H1 (cell line): ENCODE measurements around the gene SHLD1. TPM values are rescaled to one million over a fixed set of nuclear protein-coding genes. Genes with fewer than 3 reads are reported as not detected.

Experiments used
- CTCF ChIA-PET: fragments of 300-600 bp; sonication (Branson Sonifier 250); formaldehyde crosslinking; loops from one replicate; lab custom pipeline; 2021; ENCODE audit not compliant: partially characterized antibody; lab: Charles Lee
- POLR2A ChIA-PET: fragments of 300-600 bp; sonication (Branson Sonifier 250); formaldehyde crosslinking; loops from one replicate; lab custom pipeline; 2021; ENCODE audit warnings: inconsistent platforms; ENCODE audit not compliant: partially characterized antibody; lab: Charles Lee
- DNase-seq, 2 experiments: peaks; one replicate each; pipeline versions ENCODE4 v3.0.0 to v3.0.0-alpha.2; 2010 to 2022; ENCODE audit warnings: low spot score in 2 of 2, low read depth in 1 of 2, mixed read lengths in 1 of 2
- FAIRE-seq: peaks from 2 replicates; lab custom pipeline; 2011; peaks lifted over from hg19 to GRCh38; lab: Jason Lieb, UNC
- H2AFZ ChIP-seq: 2 replicates; pipeline ENCODE4 v1.8.1; 2012; ENCODE audit warnings: low read length, inconsistent platforms
- H2AK5ac ChIP-seq: 2 replicates; pipeline ENCODE4 v1.6.1; 2013; ENCODE audit warnings: low read depth, low read length
- H2BK120ac ChIP-seq: replicated peaks from 2 replicates; pipeline ENCODE3; 2013; ENCODE audit warnings: low read depth, low read length, inconsistent platforms
- H2BK12ac ChIP-seq: 2 replicates; pipeline ENCODE4 v1.6.1; 2013; ENCODE audit warnings: low read depth, low read length
- H2BK15ac ChIP-seq: 2 replicates; pipeline ENCODE4 v1.6.1; 2013; ENCODE audit warnings: low read length
- H2BK20ac ChIP-seq: 2 replicates; pipeline ENCODE4 v1.6.1; 2013; ENCODE audit warnings: low read length
- H2BK5ac ChIP-seq: 2 replicates; pipeline ENCODE4 v1.6.1; 2013; ENCODE audit warnings: low read depth, low read length
- H3K14ac ChIP-seq: 2 replicates; pipeline ENCODE4 v1.6.1; 2013; ENCODE audit warnings: inconsistent platforms; ENCODE audit not compliant: insufficient read length
- H3K18ac ChIP-seq: 2 replicates; pipeline ENCODE4 v1.6.1; 2013; ENCODE audit warnings: low read length; ENCODE audit errors: extremely low read depth
- H3K23ac ChIP-seq: 2 replicates; pipeline ENCODE4 v1.6.1; 2013; ENCODE audit warnings: inconsistent platforms; ENCODE audit not compliant: insufficient read length
- H3K23me2 ChIP-seq: 2 replicates; pipeline ENCODE4 v1.6.1; 2013; ENCODE audit warnings: low read depth, low read length
- H3K27ac ChIP-seq: 2 replicates; pipeline ENCODE4 v1.6.1; 2011; ENCODE audit warnings: low read depth, low read length, inconsistent platforms
- H3K27me3 ChIP-seq, 4 experiments: replicated peaks in 1 of 4; 1 replicate in 1 of 4; 2 replicates in 3 of 4; pipeline versions ENCODE4 v1.6.1 to v1.8.1; 2011 to 2013; ENCODE audit warnings: low read length in 3 of 4, mild to moderate bottlenecking in 3 of 4, inconsistent platforms in 2 of 4, mixed read lengths in 2 of 4, moderate library complexity in 1 of 4; ENCODE audit not compliant: control insufficient read depth in 3 of 4, insufficient read depth in 3 of 4; ENCODE audit errors: extremely low read depth in 1 of 4
- H3K36me3 ChIP-seq, 4 experiments: 2 replicates each; pipeline versions ENCODE4 v1.6.1 to v1.8.1; 2011 to 2013; ENCODE audit warnings: mild to moderate bottlenecking in 4 of 4, low read length in 3 of 4, moderate library complexity in 2 of 4, control low read depth in 1 of 4, inconsistent platforms in 1 of 4; ENCODE audit not compliant: insufficient read depth in 4 of 4, control insufficient read depth in 2 of 4
- H3K4ac ChIP-seq: replicated peaks from 2 replicates; pipeline ENCODE3; 2013; ENCODE audit warnings: low read length, low read depth, mixed read lengths, inconsistent platforms; ENCODE audit not compliant: insufficient read length
- H3K4me1 ChIP-seq, 4 experiments: replicated peaks in 1 of 4; 1 replicate in 1 of 4; 2 replicates in 3 of 4; pipeline versions ENCODE4 v1.6.1 to v1.8.1; 2011 to 2013; ENCODE audit warnings: low read length in 3 of 4, inconsistent platforms in 2 of 4, mixed read lengths in 1 of 4; ENCODE audit not compliant: insufficient read depth in 4 of 4, control insufficient read depth in 3 of 4
- H3K4me2 ChIP-seq, 2 experiments: 2 replicates each; pipeline versions ENCODE4 v1.6.1 to v1.8.1; 2011 to 2013; ENCODE audit warnings: low read depth in 2 of 2, low read length in 2 of 2, control low read depth in 1 of 2, inconsistent platforms in 1 of 2, mild to moderate bottlenecking in 1 of 2; ENCODE audit not compliant: insufficient read depth in 1 of 2
- H3K4me3 ChIP-seq, 4 experiments: fragments of 200-600, 300-600 bp in 1 of 4; sonication (generic), shearing (Covaris generic), sonication (Bioruptor Twin) in 1 of 4; 2 replicates each; pipeline versions ENCODE4 v1.5.1 to v1.8.1; 2011 to 2016; ENCODE audit warnings: low read length in 4 of 4, low read depth in 3 of 4, control low read depth in 2 of 4, inconsistent platforms in 2 of 4, mild to moderate bottlenecking in 2 of 4, mixed read lengths in 1 of 4, moderate library complexity in 1 of 4; ENCODE audit not compliant: insufficient read depth in 2 of 4; ENCODE audit errors: extremely low read depth in 1 of 4
- H3K56ac ChIP-seq: replicated peaks from 2 replicates; pipeline ENCODE3; 2013; ENCODE audit warnings: low read depth, mild to moderate bottlenecking, mixed read lengths, low read length, inconsistent platforms; ENCODE audit not compliant: insufficient read length
- H3K79me1 ChIP-seq: 2 replicates; pipeline ENCODE4 v1.6.1; 2013; ENCODE audit warnings: low read depth, low read length, control low read depth
- H3K79me2 ChIP-seq, 2 experiments: 2 replicates each; pipeline versions ENCODE4 v1.6.1 to v1.8.1; 2012 to 2013; ENCODE audit warnings: low read length in 2 of 2, mild to moderate bottlenecking in 2 of 2, inconsistent platforms in 1 of 2; ENCODE audit not compliant: insufficient read depth in 2 of 2, control insufficient read depth in 1 of 2
- H3K9ac ChIP-seq, 4 experiments: replicated peaks in 1 of 4; 1 replicate in 1 of 4; 2 replicates in 3 of 4; pipeline versions ENCODE4 v1.6.1 to v1.8.1; 2011 to 2013; ENCODE audit warnings: low read depth in 3 of 4, low read length in 3 of 4, control low read depth in 2 of 4, mild to moderate bottlenecking in 2 of 4, moderate library complexity in 2 of 4, inconsistent platforms in 1 of 4; ENCODE audit errors: extremely low read depth in 1 of 4
- H3K9me3 ChIP-seq, 2 experiments: 2 replicates each; pipeline versions ENCODE4 v1.6.1 to v1.8.1; 2012 to 2013; ENCODE audit warnings: mild to moderate bottlenecking in 2 of 2, moderate library complexity in 2 of 2, control low read depth in 1 of 2, inconsistent platforms in 1 of 2, low read depth in 1 of 2, low read length in 1 of 2, mixed read lengths in 1 of 2; ENCODE audit not compliant: insufficient read depth in 2 of 2
- H4K20me1 ChIP-seq, 2 experiments: replicated peaks in 1 of 2; 2 replicates each; pipeline versions ENCODE3 to v1.8.1; 2011 to 2013; ENCODE audit warnings: inconsistent platforms in 2 of 2, low read length in 2 of 2, mild to moderate bottlenecking in 1 of 2; ENCODE audit not compliant: insufficient read depth in 2 of 2, control insufficient read depth in 1 of 2
- H4K5ac ChIP-seq: 2 replicates; pipeline ENCODE4 v1.6.1; 2013; ENCODE audit warnings: low read length, low read depth, mixed read lengths, inconsistent platforms; ENCODE audit not compliant: insufficient read length
- H4K8ac ChIP-seq: 2 replicates; pipeline ENCODE4 v1.8.0; 2013; ENCODE audit warnings: mild to moderate bottlenecking, moderate library complexity, low read length, inconsistent platforms; ENCODE audit not compliant: insufficient read depth; ENCODE audit errors: extremely low read depth
- H4K91ac ChIP-seq: replicated peaks from 2 replicates; pipeline ENCODE3; 2013; ENCODE audit warnings: low read length, mixed read lengths, inconsistent platforms; ENCODE audit not compliant: insufficient read length
- ASH2L ChIP-seq: fragments of 200-600, 300-600 bp; sonication (generic); IDR thresholded peaks from one replicate; pipeline ENCODE4 v1.7.1; 2017; ENCODE audit warnings: low read length
- CHD2 ChIP-seq: IDR thresholded peaks from 2 replicates; pipeline ENCODE4 v1.6.1; 2012; ENCODE audit warnings: low read length, improper control_type of control experiment
- CREB1 ChIP-seq: IDR thresholded peaks from 2 replicates; pipeline ENCODE4 v1.6.1; 2012; ENCODE audit warnings: inconsistent platforms
- FOSL1 ChIP-seq: IDR thresholded peaks from 2 replicates; pipeline ENCODE4 v1.6.1; 2011; ENCODE audit warnings: mild to moderate bottlenecking, low read depth, low read length, moderate library complexity; ENCODE audit not compliant: insufficient read depth
- GABPA ChIP-seq: IDR thresholded peaks from 2 replicates; pipeline ENCODE4 v1.6.1; 2011; ENCODE audit warnings: mild to moderate bottlenecking, low read length, moderate library complexity, borderline replicate concordance; ENCODE audit not compliant: insufficient read depth
- HDAC6 ChIP-seq: IDR thresholded peaks from one replicate; pipeline ENCODE4 v1.7.1; 2012; ENCODE audit warnings: low read depth, mild to moderate bottlenecking, inconsistent platforms, low read length, moderate library complexity
- JUND ChIP-seq: IDR thresholded peaks from 2 replicates; pipeline ENCODE4 v1.6.1; 2011; ENCODE audit warnings: mild to moderate bottlenecking, improper control_type of control experiment, low read length
- PHF8 ChIP-seq: fragments of 200-600 bp; sonication (generic); conservative IDR thresholded peaks from 2 replicates; pipeline ENCODE4 v1.7.1; 2012; ENCODE audit warnings: low read depth, mild to moderate bottlenecking, inconsistent platforms, low read length, moderate library complexity
- POLR2AphosphoS5 ChIP-seq: IDR thresholded peaks from 2 replicates; pipeline ENCODE4 v1.6.1; 2011; ENCODE audit warnings: low read depth, low read length
- POU5F1 ChIP-seq: IDR thresholded peaks from 2 replicates; pipeline ENCODE4 v1.6.1; 2011; ENCODE audit warnings: low read depth, mild to moderate bottlenecking, low read length, moderate library complexity
- RBBP5 ChIP-seq: IDR thresholded peaks from 2 replicates; pipeline ENCODE4 v1.7.1; 2012; ENCODE audit warnings: low read depth, mild to moderate bottlenecking, inconsistent platforms, low read length, moderate library complexity, borderline replicate concordance
- SAP30 ChIP-seq: fragments of 300-600 bp; sonication (generic); IDR thresholded peaks from 2 replicates; pipeline ENCODE4 v1.7.1; 2012; ENCODE audit warnings: low read length, moderate library complexity, mild to moderate bottlenecking, inconsistent platforms; ENCODE audit not compliant: insufficient read depth, insufficient replicate concordance
- SIX5 ChIP-seq: IDR thresholded peaks from 2 replicates; pipeline ENCODE4 v1.6.1; 2011; ENCODE audit warnings: mild to moderate bottlenecking, low read depth, low read length
- SP1 ChIP-seq: IDR thresholded peaks from 2 replicates; pipeline ENCODE4 v1.6.1; 2011; ENCODE audit warnings: low read depth, low read length
- SP2 ChIP-seq: IDR thresholded peaks from 2 replicates; pipeline ENCODE4 v1.6.1; 2012; ENCODE audit warnings: mild to moderate bottlenecking, low read length, inconsistent platforms
- TBP ChIP-seq: IDR thresholded peaks from 2 replicates; pipeline ENCODE4 v1.6.1; 2011; ENCODE audit warnings: low read depth, low read length, improper control_type of control experiment
- TCF12 ChIP-seq: IDR thresholded peaks from 2 replicates; pipeline ENCODE4 v1.6.1; 2011; ENCODE audit warnings: low read depth, mild to moderate bottlenecking, low read length
- WGBS, 2 experiments: shearing (Covaris generic) in 1 of 2; methylation state at CpG; one replicate each; pipeline versions ENCODE4 v1.1.6 to v1.1.7; 2013 to 2015; ENCODE audit warnings: low lambda C conversion rate in 2 of 2, mixed read lengths in 2 of 2, inconsistent platforms in 1 of 2, low coverage in 1 of 2, missing lambda C conversion rate in 1 of 2; ENCODE audit not compliant: insufficient replicate concordance in 2 of 2, insufficient coverage in 1 of 2, insufficient read length in 1 of 2; ENCODE audit errors: extremely low coverage in 1 of 2, missing lambda C conversion rate in 1 of 2; 5-methylcytosine and 5-hydroxymethylcytosine counted together
- polyA plus RNA-seq, 7 experiments: library from polyadenylated mRNA; depleted of rRNA in 3 of 7; stranded (reverse) in 5 of 7; unstranded in 2 of 7; fragments of >200 nt in 5 of 7; fragments of 200-250 nt in 2 of 7; gene quantifications; 1 replicate in 5 of 7; 2 replicates in 1 of 7; 4 replicates in 1 of 7; pipeline versions ENCODE4 v1.2.1 to v1.2.3, GENCODE V29; 2011 to 2013; ENCODE audit warnings: missing spikeins in 2 of 7, mixed read lengths in 2 of 7
- total RNA-seq: library from RNA; stranded (reverse); fragmentation: NEBNext Ultra II Directional; extraction: Animal tissue kit (Norgen Biotek cat#: 25700); gene quantifications from 2 replicates; pipeline ENCODE4 v1.2.1, GENCODE V29; 2021

The SHLD1 gene
- total and polyA plus RNA-seq, 2 of the 8 experiments (the other 6 are each of a cell fraction or from before 2014, with no cell fraction given): 4.2 to 6.5 TPM

DNA sequence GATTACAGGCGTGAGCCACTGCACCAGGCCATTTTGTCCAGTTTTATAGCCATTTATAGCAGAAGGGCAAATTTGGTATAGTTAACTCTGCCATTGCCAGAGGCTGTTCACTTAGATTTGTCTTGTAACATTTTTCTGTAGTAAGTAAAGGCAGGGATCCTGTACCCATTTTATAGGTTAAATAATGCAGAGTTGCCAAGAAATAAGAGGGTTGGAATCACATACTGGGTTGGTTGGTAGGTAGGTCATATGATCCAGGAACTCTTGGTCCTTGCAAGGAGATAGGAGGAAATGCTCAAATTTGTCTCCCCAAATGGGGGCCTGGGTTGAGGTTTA, 68.1 kb downstream of the SHLD1 start:
- no peak overlapping the region for H3K4me2 ChIP-seq
- CTCF ChIA-PET: interaction anchor here (0.6 to 1.5 kb wide), 5 partner anchors 8 to 63 kb away, joined by 3 to 5 read pairs (median 3); no protein-coding TSS in a partner anchor
- TF ChIP-seq PHF8: no peak
- no peak for TF ChIP-seq GABPA
- no peak for TF ChIP-seq SIX5
- no peak for TF ChIP-seq POU5F1
- no peak for TF ChIP-seq JUND
- TF ChIP-seq ASH2L: no peak
- no peak for TF ChIP-seq SP2
- TF ChIP-seq TBP: no peak
- TF ChIP-seq SAP30: no peak
- no peak for TF ChIP-seq HDAC6
- TF ChIP-seq SP1: no peak
- TF ChIP-seq POLR2AphosphoS5: no peak
- no peak for TF ChIP-seq FOSL1
- TF ChIP-seq TCF12: no peak
- no peak for TF ChIP-seq CREB1
- no peak for TF ChIP-seq CHD2
- no peak for TF ChIP-seq RBBP5

More for the DNA sequence above, 68.1 kb downstream of the SHLD1 start:
- Histone ChIP-seq H3K18ac (no peak overlapping the region), H3K56ac (no peak overlapping the region), H3K4ac (no peak overlapping the region), H3K4me1 (peaks cover 0 to 6% (median 5%) of the 10 kb centered on the region in 4 experiments; a peak in 5 of 7 replicates), H3K79me1 (no peaks in the 10 kb centered on the region), H2BK12ac (no peak overlapping the region), H4K91ac (no peak overlapping the region), H2AK5ac (no peak overlapping the region), H2BK120ac (no peak overlapping the region), H3K79me2 (no peaks in the 10 kb centered on the region), H4K5ac (no peak overlapping the region), H3K23me2 (no peaks in the 10 kb centered on the region), H3K9ac (no peak overlapping the region), H2BK5ac (no peak overlapping the region), H3K23ac (no peak overlapping the region), H2BK15ac (no peak overlapping the region), H2AFZ (no peak overlapping the region), H3K4me3 (no peak overlapping the region), H4K8ac (no peak overlapping the region), H3K9me3 (no peaks in the 10 kb centered on the region), H3K14ac (no peak overlapping the region), H4K20me1 (no peaks in the 10 kb centered on the region), H2BK20ac (no peak overlapping the region), H3K36me3 (no peaks in the 10 kb centered on the region), H3K27ac (no peak overlapping the region), H3K27me3 (no peaks in the 10 kb centered on the region)
- POLR2A ChIA-PET: interaction anchor here (0.7 kb wide), 1 partner anchor 664 kb away, joined by 3 read pairs; no protein-coding TSS in a partner anchor
- WGBS, 2 experiments: 93% methylated on average over 1 of the region's 1 CpG; no CpG with 5 or more reads in 1 of the 2 experiments
- FAIRE-seq (no peak), DNase-seq (no peak)
